Measurements from ENCODE around the gene NFASC. TPM values are rescaled to one million over a fixed set of nuclear protein-coding genes. Genes with fewer than 3 reads are reported as not detected.

Gene NFASC
- total RNA-seq, 2 donors from 2014 or later: 4.4 to 7.6 TPM

GRCh38 chr1:204941421-204942338 lies 71.0 kb downstream of the NFASC start:
- Histone ChIP-seq H3K27me3 (no peaks in the 10 kb centered on the region), H3K9me3 (no peaks in the 10 kb centered on the region), H3K4me3 (no peak overlapping the region), H3K36me3 (replicated peaks in 1 of 2; ENCODE audit: insufficient read depth in 1 of 2, low read depth in 2 of 2) (no peaks in the 10 kb centered on the region), H3K27ac (no peak overlapping the region), H3K4me1 (no peaks in the 10 kb centered on the region)
- ATAC-seq: peak; percentile 67
- intact Hi-C loops (cut with DNase I): no loop called here
- TF ChIP-seq POLR2A (IDR thresholded peaks at IDR 0.05): no peak
- peak; percentile 72 to 86 (median 82) for TF ChIP-seq CTCF (IDR thresholded peaks at IDR 0.05)
- 25 to 29% methylated on average over 15 of the region's 15 CpGs for WGBS, 2 donors
- DNase-seq: peak; percentile 54 to 74 (median 64)

- no peak overlapping the region for H3K27ac ChIP-seq
- no peaks in the 10 kb centered on the region for H3K9me3 ChIP-seq
- no peak for DNase-seq
- no peaks in the 10 kb centered on the region for H3K36me3 ChIP-seq (replicated peaks in 1 of 2; ENCODE audit: insufficient read depth in 1 of 2, low read depth in 2 of 2)
- intact Hi-C loops (cut with DNase I): no loop called here
- no peak overlapping the region for H3K4me3 ChIP-seq
- ATAC-seq: no peak
- H3K27me3 ChIP-seq: no peaks in the 10 kb centered on the region
- H3K4me1 ChIP-seq: no peaks in the 10 kb centered on the region
- 73 to 78% methylated on average over 6 of the region's 6 CpGs for WGBS, 2 donors
- TF ChIP-seq CTCF (IDR thresholded peaks at IDR 0.05) (no peak), POLR2A (IDR thresholded peaks at IDR 0.05) (no peak)
Observed at GRCh38 chr1:204943495-204943894, 72.8 kb downstream of the NFASC start.

- Histone ChIP-seq H3K27me3 (no peaks in the 10 kb centered on the region), H3K4me1 (no peaks in the 10 kb centered on the region), H3K36me3 (replicated peaks in 1 of 2; ENCODE audit: insufficient read depth in 1 of 2, low read depth in 2 of 2) (no peaks in the 10 kb centered on the region), H3K9me3 (no peaks in the 10 kb centered on the region), H3K27ac (no peak overlapping the region), H3K4me3 (no peak overlapping the region)
- DNase-seq (no peak), ATAC-seq (no peak)
- intact Hi-C loops (cut with DNase I): no loop called here
- TF ChIP-seq POLR2A (IDR thresholded peaks at IDR 0.05) (no peak), CTCF (IDR thresholded peaks at IDR 0.05) (no peak)
- 71 to 80% methylated on average over 4 of the region's 4 CpGs for WGBS, 2 donors
Observed at GRCh38 chr1:204944662-204945061, 74.0 kb downstream of the NFASC start.

GRCh38 chr1:204945565-204945977 lies 74.9 kb downstream of the NFASC start:
- Histone ChIP-seq H3K9me3 (no peaks in the 10 kb centered on the region), H3K27me3 (no peaks in the 10 kb centered on the region), H3K36me3 (replicated peaks in 1 of 2; ENCODE audit: insufficient read depth in 1 of 2, low read depth in 2 of 2) (no peaks in the 10 kb centered on the region), H3K4me1 (no peaks in the 10 kb centered on the region), H3K4me3 (no peak overlapping the region), H3K27ac (no peak overlapping the region)
- 7 to 24% methylated on average over 4 of the region's 4 CpGs for WGBS, 2 donors
- TF ChIP-seq CTCF (IDR thresholded peaks at IDR 0.05) (no peak), POLR2A (IDR thresholded peaks at IDR 0.05) (no peak)
- ATAC-seq: no peak
- DNase-seq: no peak
- intact Hi-C loops (cut with DNase I): no loop called here

GRCh38 chr1:204946640-204947039 lies 76.0 kb downstream of the NFASC start:
- H3K27me3 ChIP-seq: no peaks in the 10 kb centered on the region
- intact Hi-C loops (cut with DNase I): no loop called here
- H3K9me3 ChIP-seq: no peaks in the 10 kb centered on the region
- no peaks in the 10 kb centered on the region for H3K36me3 ChIP-seq (replicated peaks in 1 of 2; ENCODE audit: insufficient read depth in 1 of 2, low read depth in 2 of 2)
- H3K4me3 ChIP-seq: no peak overlapping the region
- ATAC-seq (no peak), DNase-seq (no peak)
- no peak for TF ChIP-seq CTCF (IDR thresholded peaks at IDR 0.05)
- TF ChIP-seq POLR2A (IDR thresholded peaks at IDR 0.05): no peak
- 88 to 91% methylated on average over 9 of the region's 9 CpGs for WGBS, 2 donors
- no peak overlapping the region for H3K27ac ChIP-seq
- no peaks in the 10 kb centered on the region for H3K4me1 ChIP-seq
